ENCODE measurements around the gene SAE1.

The SAE1 gene

GRCh38 chr19:47229676-47230053, 99.0 kb downstream of the SAE1 start:
- TF ChIP-seq CTCF (IDR thresholded peaks at IDR 0.05; ENCODE audit: insufficient read depth, low read depth, low read length, missing control alignments) = no peak

GRCh38 chr19:47230054-47230920, 99.7 kb downstream of the SAE1 start:
- H3K4me3 ChIP-seq (ENCODE audit: low read length) = peak overlapping the region; percentile 89
- DNase-seq (ENCODE audit: low read depth) = peak; percentile 54
- peak; percentile 55 for TF ChIP-seq CTCF (IDR thresholded peaks at IDR 0.05; ENCODE audit: insufficient read depth, low read depth, low read length, missing control alignments)

More at GRCh38 chr19:47229676-47230053, 99.0 kb downstream of the SAE1 start:
- peak overlapping the region; percentile 89 for H3K4me3 ChIP-seq (ENCODE audit: low read length)
- DNase-seq (ENCODE audit: low read depth) = no peak

DNA sequence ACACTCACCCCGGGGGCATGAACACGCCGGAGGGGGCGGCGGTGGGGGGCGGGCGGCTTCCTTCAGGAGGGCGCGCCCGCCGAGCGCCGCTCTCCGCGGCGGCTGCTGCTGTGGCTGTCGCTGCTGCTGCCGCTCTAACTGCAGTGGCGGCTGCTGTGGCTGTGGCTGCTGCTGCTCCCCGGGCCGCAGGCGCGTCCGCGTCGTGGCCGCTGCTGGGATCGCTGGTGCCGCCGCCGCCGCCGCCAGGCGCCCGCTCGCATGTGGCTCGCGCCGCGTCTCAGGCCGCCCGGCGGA, 100.2 kb downstream of the SAE1 start, which contains the start of gene BBC3:
Gene BBC3 (minus strand): TSS at position 279 of the 294 bp plus-strand sequence. CDS start 2,768 bp downstream, outside the sequence.
- no peak for TF ChIP-seq CTCF (IDR thresholded peaks at IDR 0.05; ENCODE audit: insufficient read depth, low read depth, low read length, missing control alignments)
- peak within 1 kb of the TSS; percentile 89 for H3K4me3 ChIP-seq (ENCODE audit: low read length)
- DNase-seq (ENCODE audit: low read depth) = no peak

- H3K4me3 ChIP-seq (ENCODE audit: low read length) = peak overlapping the region; percentile 64
- DNase-seq (ENCODE audit: low read depth) = peak; percentile 87
- no peak for TF ChIP-seq CTCF (IDR thresholded peaks at IDR 0.05; ENCODE audit: insufficient read depth, low read depth, low read length, missing control alignments)
Measured at GRCh38 chr19:47231215-47232054, 100.8 kb downstream of the SAE1 start.

- no peak for TF ChIP-seq CTCF (IDR thresholded peaks at IDR 0.05; ENCODE audit: insufficient read depth, low read depth, low read length, missing control alignments)
- peak overlapping the region; percentile 64 for H3K4me3 ChIP-seq (ENCODE audit: low read length)
- peak; percentile 93 for DNase-seq (ENCODE audit: low read depth)
Measured at GRCh38 chr19:47232422-47233211, 102.0 kb downstream of the SAE1 start.

DNA sequence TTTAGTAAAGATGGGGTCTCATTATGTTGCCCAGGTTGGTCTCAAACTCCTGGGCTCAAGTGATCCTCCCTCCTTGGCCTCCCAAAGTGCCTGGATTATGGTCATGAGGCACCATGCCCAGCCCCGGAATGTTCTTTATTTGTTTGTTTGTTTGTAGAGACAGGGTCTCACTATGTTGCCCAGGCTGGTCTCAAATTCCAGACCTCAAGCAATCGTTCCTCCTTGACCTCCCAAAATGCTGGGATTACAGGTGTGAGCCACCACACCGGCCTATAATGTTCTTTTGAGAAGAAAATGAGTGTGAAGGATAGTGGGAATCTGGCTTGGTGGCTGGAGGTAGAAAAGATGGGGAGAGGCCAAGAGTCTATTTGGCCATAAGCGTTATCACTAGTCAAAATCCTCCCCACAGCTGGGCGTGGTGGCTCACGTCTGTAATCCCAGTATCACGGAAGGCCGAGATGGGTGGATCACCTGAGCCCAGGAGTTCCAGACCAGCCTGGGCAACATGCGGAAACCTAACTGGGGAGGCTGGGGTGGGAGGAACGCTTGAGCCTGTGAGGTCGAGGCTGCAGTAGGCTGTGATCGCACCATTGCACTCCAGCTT, 105.5 kb downstream of the SAE1 start:
- H3K4me3 ChIP-seq (ENCODE audit: low read length) = no peak overlapping the region
- no peak for DNase-seq (ENCODE audit: low read depth)
- no peak for TF ChIP-seq CTCF (IDR thresholded peaks at IDR 0.05; ENCODE audit: insufficient read depth, low read depth, low read length, missing control alignments)

Data from epithelial cell of esophagus (primary cell).